HG03196 (cell line): ENCODE measurements around the gene VPS37C.

Experiments
- ATAC-seq: cut with Tn5 transposase; IDR thresholded peaks from one replicate; pipeline ENCODE4 v1.9.1; 2021; ENCODE audit not compliant: unreplicated experiment

The VPS37C gene

DNA sequence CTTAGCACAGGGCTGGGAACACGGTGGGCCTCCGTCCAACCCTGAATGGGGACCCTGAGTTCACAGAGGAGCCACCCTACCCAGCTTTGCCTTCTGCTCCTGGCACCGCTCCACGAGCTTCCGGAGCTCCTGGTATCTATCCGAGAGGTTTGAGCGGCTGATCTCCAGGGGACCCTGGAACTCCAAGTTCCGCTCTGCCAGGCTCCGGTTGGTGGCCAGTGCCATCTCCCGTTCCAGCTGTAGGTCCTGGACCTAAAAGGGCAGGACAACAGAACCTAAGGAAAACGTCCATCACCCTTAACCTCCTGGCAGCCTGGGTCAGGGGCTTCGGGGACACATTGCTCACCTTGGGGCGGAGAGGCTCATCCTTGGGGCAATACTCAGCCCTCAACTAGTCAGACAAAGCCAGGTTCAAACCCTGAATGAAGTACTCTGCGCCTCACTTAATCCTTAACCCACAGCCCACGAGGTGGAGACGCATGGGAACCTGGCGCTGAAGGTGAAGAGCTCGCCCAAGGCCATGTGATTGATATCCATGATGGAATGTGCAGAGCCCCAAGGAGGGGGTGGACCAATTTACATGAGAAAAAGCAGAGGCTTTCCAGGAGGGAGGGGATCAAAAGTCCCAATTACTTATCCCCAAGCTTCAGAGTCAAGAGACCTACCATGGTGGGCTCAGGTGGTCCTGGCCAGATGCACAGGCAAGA lies 27.1 kb downstream of the VPS37C start:
- ATAC-seq = no peak

DNA sequence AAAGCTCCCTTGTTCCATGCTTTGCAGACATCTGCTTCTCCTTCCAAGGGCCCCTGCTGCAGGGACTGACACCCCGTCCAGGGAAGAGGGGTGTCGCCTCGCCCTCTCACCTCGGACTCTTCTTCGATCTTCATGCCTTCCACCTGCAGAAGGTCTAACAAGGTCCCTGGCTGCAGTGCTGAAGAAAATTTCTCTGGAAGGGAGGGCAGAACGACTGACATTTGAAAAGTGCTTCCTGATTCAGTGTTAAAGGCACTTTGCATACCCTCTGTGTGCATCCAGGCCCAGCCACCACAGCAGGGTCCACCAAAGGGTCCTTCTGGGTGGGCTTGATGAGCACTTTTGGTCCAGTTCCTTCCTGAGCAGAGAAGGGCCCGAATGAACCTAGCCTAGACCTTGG lies 28.1 kb downstream of the VPS37C start:
- ATAC-seq = no peak

- no peak for ATAC-seq
Measured at GRCh38 chr11:61132646-61133045, 28.6 kb downstream of the VPS37C start.

DNA sequence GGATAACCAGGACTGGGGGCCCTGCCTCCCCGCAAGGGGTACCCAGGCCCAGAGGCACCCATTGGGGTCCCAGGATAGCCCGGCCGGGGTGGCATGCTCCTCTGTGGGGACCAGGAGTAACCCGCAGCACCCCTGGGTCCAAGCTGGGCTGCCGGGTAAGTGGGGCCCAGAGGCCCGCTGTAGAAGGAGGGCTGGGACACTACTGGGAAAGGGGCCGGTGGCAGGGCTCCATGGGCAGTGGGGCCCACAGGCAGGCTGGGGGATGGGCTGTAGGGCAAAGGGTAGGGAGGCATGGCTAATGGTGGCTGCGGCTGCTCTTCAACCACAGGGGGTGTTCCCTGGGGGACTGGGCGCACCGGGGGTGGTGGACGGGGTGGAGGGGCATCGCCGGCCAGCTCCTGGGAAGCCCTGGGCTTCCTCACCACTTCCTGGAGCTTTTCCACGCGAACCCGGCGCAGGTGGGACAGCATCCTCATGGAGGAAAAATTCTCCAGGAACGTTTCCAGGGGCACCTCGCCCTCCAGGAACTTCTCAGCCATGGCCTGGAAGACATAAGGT lies 29.1 kb downstream of the VPS37C start:
- ATAC-seq = no peak

DNA sequence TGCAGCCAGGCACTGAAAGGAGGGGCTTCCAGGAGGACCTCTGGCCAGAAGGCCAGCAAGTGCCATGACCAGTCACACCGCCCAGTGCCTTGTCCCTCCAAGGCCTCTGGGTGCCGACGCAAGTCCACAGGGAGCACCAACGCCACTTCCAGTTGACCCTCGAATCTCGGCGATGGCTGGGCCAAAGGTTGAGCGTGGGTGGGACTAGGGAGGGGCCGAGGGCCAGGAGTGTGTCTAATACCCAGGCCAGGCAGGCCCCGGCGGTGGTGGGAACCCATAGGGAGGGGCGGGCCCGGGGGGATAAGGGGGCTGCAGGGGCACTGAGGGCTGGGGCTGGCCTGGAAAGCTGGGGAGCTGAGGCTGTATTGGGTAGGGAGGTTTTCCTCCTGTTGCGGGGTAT lies 29.6 kb downstream of the VPS37C start:
- no peak for ATAC-seq

DNA sequence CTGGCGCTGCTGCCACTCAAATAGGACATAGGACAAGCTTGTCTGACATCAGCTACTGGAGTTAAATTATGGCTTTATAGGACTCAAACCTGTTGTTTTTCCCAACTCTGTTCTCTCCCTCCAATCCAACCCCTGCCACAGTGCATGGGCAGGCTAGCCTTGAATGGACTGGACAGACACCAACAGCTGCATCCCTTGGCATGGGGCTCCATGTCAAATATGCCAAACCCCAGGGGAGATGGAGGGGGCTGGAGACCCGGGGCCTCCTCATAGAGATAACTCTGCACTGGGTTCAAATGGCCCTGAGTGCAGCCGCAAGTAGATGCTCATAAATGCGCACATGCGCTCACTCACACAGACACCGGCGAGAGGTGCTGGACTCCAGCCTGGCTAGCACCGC lies 30.0 kb downstream of the VPS37C start:
- no peak for ATAC-seq

GRCh38 chr11:61129639-61130523 lies 31.3 kb downstream of the VPS37C start:
- ATAC-seq = peak; percentile 80

DNA sequence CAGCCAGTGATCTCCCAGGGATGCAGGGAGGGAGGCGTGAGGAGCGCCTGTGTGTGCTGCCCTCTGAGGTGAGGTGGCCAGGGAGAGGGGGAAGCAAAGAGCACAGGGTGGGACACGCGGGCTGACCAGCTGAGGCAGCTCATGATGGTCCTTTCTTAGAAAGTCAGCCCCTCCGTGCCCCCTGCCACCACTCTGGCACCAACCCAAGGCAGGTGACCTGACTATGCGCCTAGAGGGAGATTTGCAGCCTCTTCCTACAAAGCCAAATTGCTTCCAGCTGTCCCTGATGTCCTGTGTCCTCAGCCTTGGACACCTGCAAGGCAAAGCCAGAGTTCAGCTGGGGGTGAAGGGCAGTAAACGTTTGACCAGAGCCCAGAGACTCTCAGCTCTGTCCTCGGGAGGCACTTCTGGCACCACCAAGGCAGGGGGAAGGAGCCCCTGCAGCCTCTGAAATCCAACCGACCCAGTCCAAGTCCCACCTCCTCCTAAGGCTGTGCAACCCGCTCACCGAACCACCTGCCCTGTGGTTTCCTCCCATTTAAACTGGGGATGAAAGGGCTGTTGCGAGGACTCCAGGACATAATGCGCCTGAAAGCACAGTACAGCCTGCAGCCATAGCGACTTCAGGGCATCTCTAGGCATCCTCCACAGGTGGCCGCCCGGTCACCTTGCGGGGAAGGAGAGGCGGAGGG lies 32.1 kb downstream of the VPS37C start:
- no peak for ATAC-seq

DNA sequence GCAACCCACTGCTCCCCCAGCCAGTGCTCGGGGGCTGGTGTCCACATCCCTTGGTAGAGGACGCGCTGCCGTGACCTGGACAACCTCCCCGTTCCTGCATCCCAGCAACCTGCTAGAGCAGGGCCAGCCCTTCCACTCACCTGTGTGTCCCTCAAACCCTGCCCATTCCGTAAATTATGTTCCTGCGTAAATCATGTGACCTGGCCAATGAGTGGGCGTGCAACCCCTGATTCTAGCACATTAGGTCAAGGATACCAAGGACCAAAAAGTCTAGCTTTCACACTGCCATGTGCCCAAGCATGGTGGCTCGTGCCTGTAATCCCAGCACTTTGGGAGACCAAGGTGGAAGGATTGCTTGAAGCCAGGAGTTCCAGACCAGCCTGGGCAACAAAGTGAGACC lies 33.2 kb downstream of the VPS37C start:
- no peak for ATAC-seq

DNA sequence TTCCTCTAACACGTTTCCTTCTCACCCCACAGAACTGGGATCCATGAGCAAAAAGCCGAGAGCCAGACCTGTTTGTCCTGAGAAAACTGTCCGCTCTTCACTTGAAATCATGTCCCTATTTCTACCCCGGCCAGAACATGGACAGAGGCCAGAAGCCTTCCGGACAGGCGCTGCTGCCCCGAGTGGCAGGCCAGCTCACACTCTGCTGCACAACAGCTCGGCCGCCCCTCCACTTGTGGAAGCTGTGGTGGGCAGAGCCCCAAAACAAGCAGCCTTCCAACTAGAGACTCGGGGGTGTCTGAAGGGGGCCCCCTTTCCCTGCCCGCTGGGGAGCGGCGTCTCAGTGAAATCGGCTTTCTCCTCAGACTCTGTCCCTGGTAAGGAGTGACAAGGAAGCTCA lies 35.0 kb downstream of the VPS37C start:
- no peak for ATAC-seq

DNA sequence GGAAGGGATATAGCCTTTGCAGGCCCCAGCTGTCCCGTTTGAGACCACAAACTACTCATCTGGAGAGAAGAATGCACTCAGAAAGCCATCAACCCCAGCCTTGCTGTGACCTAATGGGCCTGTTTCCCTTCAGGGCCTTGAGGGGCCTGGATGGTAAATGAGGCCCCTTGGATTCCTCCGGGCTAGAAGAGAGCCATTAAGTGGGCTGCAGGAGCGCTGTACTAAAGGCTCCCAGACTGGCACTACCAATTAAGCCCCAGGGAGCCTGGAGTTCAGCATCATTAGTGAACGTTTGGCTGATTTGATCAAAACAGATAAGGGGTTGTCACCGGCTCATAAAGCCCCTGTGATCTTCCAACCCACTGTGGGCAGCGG lies 35.9 kb downstream of the VPS37C start:
- no peak for ATAC-seq

DNA sequence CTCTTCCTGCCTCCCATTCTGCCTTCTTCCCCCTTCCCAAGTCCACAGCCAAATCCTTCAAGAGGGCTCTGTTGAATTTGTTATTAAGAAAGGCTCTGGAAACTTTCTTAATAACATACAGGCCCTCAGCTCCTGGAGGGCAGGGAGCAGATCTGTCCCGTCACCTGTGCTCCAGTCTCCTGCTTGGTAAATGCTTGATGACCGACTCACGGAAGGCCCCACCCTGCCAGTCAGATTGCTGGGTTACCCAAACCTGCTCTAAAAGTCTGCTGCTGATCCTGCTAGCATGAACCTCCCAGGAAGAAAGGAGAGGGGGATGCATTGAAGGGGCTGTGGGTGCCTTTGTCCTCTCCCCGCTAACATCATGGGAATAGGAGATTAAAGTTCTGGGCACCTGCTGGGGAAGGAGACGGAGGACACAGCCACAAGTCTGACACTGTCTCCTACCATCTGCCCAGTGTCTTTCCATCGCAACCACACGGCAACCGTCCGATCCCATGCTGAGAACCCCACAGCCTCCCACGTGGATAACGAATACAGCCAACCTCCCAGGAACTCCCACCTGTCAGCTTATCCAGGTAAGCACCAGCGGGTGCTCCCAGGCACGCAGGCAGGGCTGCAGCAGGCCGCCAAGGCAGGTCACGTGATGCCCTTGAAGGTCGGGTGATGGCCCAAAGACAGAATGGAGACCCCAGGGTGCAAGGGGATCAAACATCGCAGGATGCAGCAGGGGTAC lies 36.5 kb downstream of the VPS37C start:
- no peak for ATAC-seq

DNA sequence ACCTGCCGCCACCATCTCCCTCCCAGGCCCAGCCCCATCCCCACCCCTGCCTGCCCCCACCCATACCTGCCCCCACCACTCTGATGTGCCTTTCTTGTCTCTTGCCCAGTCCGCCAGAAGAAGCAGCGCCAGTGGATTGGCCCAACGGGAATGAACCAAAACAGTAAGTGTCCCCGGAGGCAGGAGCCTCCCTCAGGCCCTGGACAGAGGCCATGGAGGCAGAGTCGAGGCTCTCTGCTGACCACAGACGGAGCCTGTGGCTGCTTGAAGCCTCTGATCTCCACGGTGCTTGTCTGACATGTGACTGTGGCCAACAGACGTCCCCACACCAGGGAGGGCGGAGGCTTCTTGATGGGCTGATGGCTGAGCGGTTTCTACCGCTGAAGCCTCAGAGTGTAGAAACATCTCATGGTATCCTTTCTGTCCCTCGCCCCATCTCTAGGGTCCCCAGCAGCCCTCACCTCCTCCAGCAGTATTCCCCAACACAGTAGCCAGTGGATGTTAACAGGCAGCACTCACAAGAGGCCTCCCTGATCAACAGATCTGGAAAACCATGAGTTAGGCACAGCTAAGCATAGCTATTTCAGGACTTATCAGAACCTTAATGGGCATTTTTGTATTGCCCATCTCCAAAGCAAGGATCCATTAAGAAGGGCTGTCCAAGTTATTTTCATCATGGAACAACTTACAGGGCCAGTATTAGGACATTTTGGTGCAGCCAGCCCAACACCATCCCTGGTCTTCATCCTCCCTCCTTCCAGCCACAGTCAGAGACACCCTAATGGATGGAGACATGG lies 37.3 kb downstream of the VPS37C start:
- no peak for ATAC-seq

- ATAC-seq = no peak
Measured at GRCh38 chr11:61122761-61123160, 38.5 kb downstream of the VPS37C start.

DNA sequence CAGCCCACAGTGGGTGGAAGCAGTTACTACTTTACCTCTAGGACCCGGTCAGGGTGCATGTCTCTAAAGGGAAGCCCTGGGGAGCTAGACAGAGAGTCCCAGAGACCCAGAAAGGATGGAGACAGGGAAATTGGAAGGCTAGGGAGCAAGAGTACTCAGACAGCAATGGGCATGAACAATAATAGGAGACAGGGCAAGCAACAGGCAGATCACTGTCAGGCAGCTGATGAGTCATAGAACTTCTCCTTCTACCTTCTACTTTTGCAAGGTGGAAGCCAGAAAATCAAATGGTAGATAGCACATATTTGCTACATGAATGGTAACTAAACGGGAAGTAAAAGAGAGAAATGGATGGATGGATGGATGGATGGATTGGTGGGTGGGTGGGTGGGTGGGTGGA lies 39.3 kb downstream of the VPS37C start:
- no peak for ATAC-seq

- ATAC-seq = no peak
Measured at GRCh38 chr11:61121192-61121831, 39.9 kb downstream of the VPS37C start.

- no peak for ATAC-seq
Measured at GRCh38 chr11:61120706-61121191, 40.5 kb downstream of the VPS37C start.

DNA sequence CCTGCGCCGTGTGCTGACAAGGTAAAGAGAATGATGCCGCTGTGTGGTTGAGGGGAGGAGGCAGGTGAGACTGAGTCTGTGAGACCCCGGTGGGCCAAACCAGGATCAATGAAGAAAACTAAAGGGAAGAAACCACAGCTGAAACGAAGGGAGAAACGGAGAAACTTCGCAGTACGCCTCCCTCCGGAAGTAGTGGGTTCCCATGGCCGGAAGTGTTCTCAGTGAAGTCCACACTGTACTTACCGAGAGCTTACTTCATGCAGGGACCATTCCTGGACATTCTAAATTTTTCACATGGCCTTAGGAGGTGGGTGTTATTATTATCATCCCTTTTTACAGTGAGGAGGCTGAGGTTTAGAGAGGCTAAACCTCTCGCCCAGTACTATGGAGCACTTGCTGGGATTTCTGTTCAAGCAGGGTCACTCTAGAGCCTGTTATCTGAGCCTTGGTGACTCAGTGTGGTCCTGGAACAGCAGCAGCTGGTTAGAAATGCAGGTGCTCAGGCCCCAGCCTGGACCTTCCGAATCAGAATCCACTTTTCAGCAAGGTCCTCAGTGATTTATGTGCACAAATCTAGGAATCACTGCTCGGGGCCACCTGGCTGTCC lies 41.0 kb downstream of the VPS37C start:
- ATAC-seq = no peak

- ATAC-seq = no peak
Measured at GRCh38 chr11:61119571-61119970, 41.7 kb downstream of the VPS37C start.
